ENCODE data around the gene PHOSPHO1.

Gene PHOSPHO1

GRCh38 chr17:49217651-49218413, 12.8 kb downstream of the PHOSPHO1 start:
- DNase-seq = no peak

- DNase-seq = no peak
Measured at GRCh38 chr17:49216953-49217650, 13.5 kb downstream of the PHOSPHO1 start.

GRCh38 chr17:49216482-49216881, 14.1 kb downstream of the PHOSPHO1 start:
- no peak for DNase-seq

- DNase-seq = no peak
Measured at GRCh38 chr17:49214676-49215360, 15.8 kb downstream of the PHOSPHO1 start.

- DNase-seq = no peak
Measured at GRCh38 chr17:49213847-49214246, 16.7 kb downstream of the PHOSPHO1 start.

DNA sequence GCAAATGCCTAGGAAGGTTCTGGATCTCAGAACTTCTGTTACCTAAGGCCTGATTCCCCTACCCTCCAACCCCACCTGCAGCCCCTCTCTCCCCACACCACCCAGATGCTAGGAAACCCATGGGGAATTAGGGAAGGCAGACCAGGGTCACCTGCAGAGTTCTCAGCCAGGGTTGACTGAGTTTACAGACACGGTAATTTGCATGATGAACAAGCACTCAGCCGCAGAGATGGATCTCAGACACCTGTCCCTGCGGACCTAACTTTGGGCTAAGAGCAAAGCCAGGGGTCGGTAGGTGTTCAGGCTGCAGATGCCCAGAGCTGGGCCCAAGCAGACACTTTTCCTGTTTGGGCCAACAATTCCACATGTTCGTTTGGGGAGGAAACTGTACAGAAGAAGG, 17.2 kb downstream of the PHOSPHO1 start:
- DNase-seq = no peak

DNA sequence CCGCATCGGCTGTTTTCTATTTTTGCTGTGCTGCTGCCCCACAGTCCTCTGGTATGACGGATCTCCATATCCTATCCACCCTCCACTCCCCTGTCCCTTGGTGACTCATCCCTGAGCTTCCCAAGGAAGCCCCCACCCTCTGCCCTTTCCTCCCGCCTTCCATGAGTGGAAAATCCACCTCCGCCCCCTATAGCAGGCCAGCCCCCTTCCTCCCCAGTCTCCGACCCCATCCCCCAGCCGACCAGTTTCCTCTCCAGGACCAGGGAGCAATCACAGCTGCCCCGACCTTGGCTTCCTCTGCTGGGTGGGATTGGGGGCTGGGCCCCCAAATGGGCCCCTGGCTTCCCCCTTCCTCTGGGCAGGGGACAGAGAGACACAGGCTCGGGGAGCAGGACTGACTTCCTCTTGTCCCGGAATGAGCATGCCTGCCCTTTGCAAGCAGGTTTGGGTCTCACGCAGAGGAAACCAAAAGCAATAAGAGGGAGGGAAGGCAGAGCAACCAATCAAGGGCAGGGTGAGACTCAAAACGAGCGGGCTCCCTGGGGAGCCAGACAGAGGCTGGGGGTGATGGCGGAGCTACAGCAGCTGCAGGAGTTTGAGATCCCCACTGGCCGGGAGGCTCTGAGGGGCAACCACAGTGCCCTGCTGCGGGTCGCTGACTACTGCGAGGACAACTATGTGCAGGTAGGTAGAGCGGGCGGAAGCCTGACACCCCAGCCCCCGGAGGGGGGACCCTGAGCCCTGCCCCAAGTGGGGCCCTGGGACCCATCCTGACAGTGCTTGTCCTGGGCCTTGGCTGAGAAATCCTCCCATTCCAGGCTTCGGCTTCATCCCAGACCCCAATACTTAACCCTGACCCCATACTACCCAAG, 20.2 kb downstream of the PHOSPHO1 start, which contains the start of the genes ABI3 and GNGT2:
ABI3 (plus strand) TSS at position 550 of the 872 bp plus-strand sequence; CDS start at position 568, 18 bp downstream.
GNGT2 (minus strand) TSS at position 417 of the 872 bp plus-strand sequence. CDS start 3,152 bp downstream, outside the sequence.
- peak; percentile 74 for DNase-seq

DNA sequence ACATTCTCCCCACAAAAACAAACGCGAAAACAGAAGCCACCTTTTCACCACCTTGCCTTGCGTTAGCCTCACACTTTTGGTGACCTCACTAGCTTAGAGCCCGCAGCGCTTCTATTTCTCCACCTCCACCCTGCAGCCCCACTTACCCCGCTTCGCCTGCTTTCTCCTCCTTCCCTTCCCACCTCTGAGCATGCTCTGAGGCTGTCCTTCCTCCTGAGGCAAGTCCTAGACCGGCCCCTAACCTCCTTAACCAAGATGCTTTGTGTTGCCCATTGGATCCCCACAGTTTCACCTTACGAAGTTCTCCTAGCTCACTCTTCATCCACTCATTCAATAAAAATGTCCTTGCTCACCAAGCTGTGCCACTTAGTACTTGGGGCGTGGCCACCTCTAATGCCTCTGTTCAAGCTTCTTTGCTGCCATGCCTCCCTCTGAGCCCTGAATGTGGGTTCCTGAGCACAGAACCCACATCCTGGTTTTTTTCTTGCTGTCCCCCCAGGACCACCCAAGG, 21.5 kb downstream of the PHOSPHO1 start:
- DNase-seq = peak; percentile 15

DNA sequence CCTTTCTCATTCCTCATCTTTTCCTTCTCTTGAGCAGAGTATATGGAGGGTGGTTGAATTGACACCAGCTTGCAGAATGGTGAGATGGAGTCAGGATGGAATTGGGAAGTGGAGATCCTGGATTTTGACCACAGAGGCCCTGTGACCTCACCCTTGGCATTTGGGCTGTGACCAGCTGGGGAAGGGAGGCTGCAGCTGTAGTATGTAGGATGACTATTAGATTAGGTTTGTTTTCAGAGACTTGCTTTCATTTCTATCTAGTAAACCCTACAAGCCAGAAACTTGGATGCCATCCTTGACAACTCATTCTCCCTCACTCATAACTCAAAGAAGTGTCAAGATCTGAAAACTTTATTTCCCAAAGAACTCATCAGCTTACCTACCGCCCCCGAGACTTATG, 26.1 kb downstream of the PHOSPHO1 start:
- no peak for DNase-seq

DNA sequence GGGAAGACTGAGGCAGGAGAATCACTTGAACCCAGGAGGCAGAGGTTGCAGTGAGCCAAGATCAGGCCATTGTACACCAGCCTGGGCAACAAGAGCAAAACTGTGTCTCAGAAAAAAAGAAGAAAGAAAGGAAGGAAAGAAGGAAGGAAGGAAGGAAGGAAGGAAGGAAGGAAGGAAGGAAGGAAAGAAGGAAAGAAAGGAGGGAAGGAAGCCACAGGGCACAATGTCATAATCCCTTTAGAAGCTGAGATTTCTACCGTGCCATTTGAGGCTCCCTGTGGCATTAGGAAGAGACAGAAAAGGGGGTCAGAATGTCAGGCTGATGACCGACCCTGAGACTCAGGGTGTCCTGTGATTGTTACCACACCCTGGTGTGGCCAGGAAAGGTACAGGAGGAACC, 26.8 kb downstream of the PHOSPHO1 start:
- DNase-seq = no peak

DNA sequence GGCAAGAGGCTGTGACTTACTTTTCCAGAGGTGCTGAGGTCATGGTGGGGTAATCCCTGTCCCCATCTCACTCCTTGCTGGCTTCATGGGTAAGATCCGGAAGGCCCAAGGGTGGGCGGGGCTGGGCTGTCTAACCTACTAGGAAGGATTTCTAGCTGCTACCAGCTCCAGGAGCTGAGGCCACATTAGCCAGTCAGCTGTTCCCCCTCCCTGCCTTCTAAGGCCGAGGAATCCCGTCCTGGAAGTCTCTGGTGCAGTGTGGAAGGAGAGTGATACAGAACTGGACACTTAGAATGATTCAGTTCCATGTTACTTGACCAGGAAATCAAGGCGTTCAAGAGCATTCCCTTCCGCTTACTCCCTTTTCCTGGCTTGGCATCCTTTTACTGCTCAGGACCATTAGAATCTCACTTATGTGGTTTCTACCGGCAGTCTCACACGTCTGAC, 29.1 kb downstream of the PHOSPHO1 start:
- peak; percentile 74 for DNase-seq

- DNase-seq = no peak
Measured at GRCh38 chr17:49200423-49201083, 30.0 kb downstream of the PHOSPHO1 start.

GRCh38 chr17:49198211-49198610, 32.4 kb downstream of the PHOSPHO1 start:
- no peak for DNase-seq

DNA sequence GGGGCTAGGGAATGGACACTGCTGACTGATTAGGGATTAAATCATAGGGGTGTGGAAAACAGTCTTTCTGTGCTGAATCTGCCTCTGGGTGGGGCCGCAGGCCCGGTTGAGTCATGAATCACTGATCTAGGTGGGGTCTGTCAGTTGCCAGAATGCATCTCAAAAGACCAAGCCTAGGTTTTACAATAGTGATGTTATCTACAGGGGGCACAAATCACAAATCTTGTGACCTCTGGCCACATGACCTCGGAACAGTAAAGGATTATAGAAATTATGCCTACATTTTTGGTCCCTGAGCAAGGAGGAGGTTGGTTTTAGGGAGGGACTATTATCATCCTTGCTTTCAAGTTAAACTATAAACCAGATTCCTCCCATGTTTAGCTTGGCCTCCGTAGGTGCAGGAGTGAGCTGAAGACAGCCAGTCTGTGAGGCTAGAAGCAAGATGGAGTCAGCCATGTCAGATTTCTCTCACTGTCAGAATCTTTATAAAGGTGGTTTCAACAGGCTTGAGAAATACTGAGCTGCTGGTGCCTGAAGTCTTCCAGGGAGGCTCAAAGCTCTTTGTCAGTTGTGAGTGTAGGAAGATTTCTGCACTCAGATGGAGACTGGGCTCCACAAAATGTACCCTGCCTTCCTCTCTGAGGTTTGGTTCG, 33.1 kb downstream of the PHOSPHO1 start:
- no peak for DNase-seq

DNA sequence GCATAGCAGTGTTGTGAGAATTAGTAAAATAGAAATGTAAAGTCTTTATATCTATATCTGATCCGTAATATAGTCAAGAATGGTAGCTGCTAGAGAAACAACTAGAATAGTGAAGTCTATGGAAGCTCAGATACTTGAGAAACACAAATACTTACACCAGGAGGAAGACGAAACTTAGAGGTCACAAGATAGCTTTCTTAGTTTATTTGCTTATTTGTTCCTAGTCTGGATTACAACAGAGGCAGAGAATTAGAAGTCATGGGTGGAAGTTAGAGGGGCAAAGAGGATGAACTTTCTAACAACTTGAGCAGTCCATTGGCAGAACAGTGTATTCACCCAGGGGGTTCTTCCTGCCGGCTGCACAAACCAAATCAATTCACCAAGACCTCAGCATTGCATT, 34.1 kb downstream of the PHOSPHO1 start:
- DNase-seq = no peak

DNA sequence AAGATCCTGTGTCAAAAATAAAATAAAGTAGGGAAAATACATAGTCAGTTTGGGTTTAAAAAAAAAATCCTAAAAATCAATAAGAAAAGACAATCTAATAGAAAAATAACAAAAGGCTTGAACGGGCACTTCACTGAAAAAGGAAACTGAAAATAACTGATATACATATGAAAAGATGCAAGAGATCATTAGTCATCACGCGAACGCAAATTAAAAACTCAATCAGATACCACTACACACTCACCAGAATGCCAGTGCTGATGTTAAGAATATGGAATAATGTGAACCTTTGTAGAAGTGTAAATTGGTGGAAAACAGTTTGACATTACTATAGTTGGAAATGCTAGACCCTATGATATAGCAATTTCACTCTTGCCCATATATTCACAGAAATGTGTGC, 34.8 kb downstream of the PHOSPHO1 start:
- DNase-seq = no peak

GRCh38 chr17:49194297-49194607, 36.3 kb downstream of the PHOSPHO1 start:
- no peak for DNase-seq

- DNase-seq = peak; percentile 65
Measured at GRCh38 chr17:49193513-49194296, 36.9 kb downstream of the PHOSPHO1 start.

DNA sequence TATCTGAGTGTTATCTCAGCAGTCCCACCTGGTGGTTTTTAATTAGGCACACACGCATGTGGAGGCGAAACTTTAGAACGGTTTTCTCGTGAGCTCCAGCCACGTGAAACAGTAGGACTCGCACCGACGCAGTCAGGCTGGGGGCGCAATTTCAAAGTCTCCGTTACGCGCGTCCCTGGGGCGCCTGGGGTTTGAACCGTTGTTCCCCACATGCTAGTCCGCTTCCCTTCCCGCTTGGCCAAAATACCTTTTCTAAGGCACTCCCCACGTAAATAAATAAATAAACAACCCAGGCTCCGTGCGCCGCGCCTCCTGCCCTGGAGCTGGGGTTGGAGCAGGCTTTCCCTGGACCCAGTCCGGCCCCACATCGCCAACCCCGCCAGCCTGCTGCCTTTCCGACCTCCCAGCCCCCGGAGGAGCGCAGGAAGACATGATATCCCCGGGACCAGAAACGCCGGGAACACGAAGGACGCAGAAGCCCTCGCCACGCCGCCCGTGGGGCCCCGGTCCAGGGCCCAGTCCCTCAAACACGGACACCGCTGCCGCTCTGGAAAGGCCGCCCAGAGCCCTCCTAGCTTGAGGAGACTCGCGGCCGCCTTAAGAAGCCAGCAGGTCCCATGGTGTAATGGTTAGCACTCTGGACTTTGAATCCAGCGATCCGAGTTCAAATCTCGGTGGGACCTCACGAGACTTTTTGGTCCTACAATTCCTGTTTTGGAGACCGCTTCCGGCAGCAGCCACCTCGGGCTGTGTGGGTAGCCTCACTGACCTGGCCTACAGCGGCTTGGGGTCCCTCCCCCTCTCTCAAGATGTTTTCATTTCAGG, 38.5 kb downstream of the PHOSPHO1 start:
- peak; percentile 86 for DNase-seq
